ENCODE results near the gene ZNF638. TPM values are rescaled to one million over a fixed set of nuclear protein-coding genes. Genes with fewer than 3 reads are reported as not detected.

Gene ZNF638
- total RNA-seq, 1 donor from 2014 or later = 97.1 TPM

GRCh38 chr2:71482055-71482454 lies 150.5 kb downstream of the ZNF638 start:
- TF ChIP-seq CTCF (IDR thresholded peaks at IDR 0.05; ENCODE audit: borderline replicate concordance) = no peak
- Histone ChIP-seq H3K4me1 (peaks cover 33% of the 10 kb centered on the region), H3K27ac (replicated peaks) (no peak overlapping the region), H3K9me3 (replicated peaks) (no peaks in the 10 kb centered on the region), H3K27me3 (ENCODE audit: low read depth) (no peaks in the 10 kb centered on the region), H3K4me3 (no peak overlapping the region), H3K36me3 (peaks cover 34% of the 10 kb centered on the region)
- DNase-seq = no peak
- intact Hi-C loops (cut with micrococcal nuclease) = no loop called here

- no peak overlapping the region for H3K27ac ChIP-seq (replicated peaks)
- intact Hi-C loops (cut with micrococcal nuclease) = no loop called here
- H3K9me3 ChIP-seq (replicated peaks) = no peaks in the 10 kb centered on the region
- H3K36me3 ChIP-seq = peaks cover 34% of the 10 kb centered on the region
- H3K27me3 ChIP-seq (ENCODE audit: low read depth) = no peaks in the 10 kb centered on the region
- DNase-seq = no peak
- no peak overlapping the region for H3K4me3 ChIP-seq
- TF ChIP-seq CTCF (IDR thresholded peaks at IDR 0.05; ENCODE audit: borderline replicate concordance) = no peak
- peaks cover 24% of the 10 kb centered on the region for H3K4me1 ChIP-seq
These were observed 151.7 kb downstream of the ZNF638 start for GRCh38 chr2:71483246-71483645.

- DNase-seq = no peak
- H3K9me3 ChIP-seq (replicated peaks) = no peaks in the 10 kb centered on the region
- H3K4me3 ChIP-seq = no peak overlapping the region
- no peaks in the 10 kb centered on the region for H3K27me3 ChIP-seq (ENCODE audit: low read depth)
- no peak for TF ChIP-seq CTCF (IDR thresholded peaks at IDR 0.05; ENCODE audit: borderline replicate concordance)
- peaks cover 18% of the 10 kb centered on the region for H3K4me1 ChIP-seq
- H3K27ac ChIP-seq (replicated peaks) = no peak overlapping the region
- intact Hi-C loops (cut with micrococcal nuclease) = no loop called here
- H3K36me3 ChIP-seq = peaks cover 34% of the 10 kb centered on the region
These were observed 152.8 kb downstream of the ZNF638 start for GRCh38 chr2:71484354-71484753.

Other genes with a start within 250 kb of the ZNF638 start
- 39.7 TPM for gene MCEE, start 201.6 kb upstream of the ZNF638 start, total RNA-seq
- gene MPHOSPH10, start 201.1 kb upstream of the ZNF638 start, total RNA-seq = 20.7 TPM
- gene PAIP2B, start 104.7 kb upstream of the ZNF638 start, total RNA-seq = 76.6 TPM
- gene DYSF, start 121.8 kb downstream of the ZNF638 start, total RNA-seq = 48.2 TPM

Data from left ventricle myocardium inferior (tissue), 1 donor.